NCI-H146 treated with DMSO at 0.1 percent for 48 hours (cell line): ENCODE results near the gene FN3KRP.
"Not testable (repeated sequence)": the region's sequence is repeated elsewhere in the genome, so short reads cannot be mapped to it uniquely, and the experiment has no call there.

ENCODE experiments used
- DNase-seq: peaks from one replicate; lab custom pipeline; 2025; ENCODE audit not compliant: unreplicated experiment; lab: John Stamatoyannopoulos, UW

The FN3KRP gene

DNA sequence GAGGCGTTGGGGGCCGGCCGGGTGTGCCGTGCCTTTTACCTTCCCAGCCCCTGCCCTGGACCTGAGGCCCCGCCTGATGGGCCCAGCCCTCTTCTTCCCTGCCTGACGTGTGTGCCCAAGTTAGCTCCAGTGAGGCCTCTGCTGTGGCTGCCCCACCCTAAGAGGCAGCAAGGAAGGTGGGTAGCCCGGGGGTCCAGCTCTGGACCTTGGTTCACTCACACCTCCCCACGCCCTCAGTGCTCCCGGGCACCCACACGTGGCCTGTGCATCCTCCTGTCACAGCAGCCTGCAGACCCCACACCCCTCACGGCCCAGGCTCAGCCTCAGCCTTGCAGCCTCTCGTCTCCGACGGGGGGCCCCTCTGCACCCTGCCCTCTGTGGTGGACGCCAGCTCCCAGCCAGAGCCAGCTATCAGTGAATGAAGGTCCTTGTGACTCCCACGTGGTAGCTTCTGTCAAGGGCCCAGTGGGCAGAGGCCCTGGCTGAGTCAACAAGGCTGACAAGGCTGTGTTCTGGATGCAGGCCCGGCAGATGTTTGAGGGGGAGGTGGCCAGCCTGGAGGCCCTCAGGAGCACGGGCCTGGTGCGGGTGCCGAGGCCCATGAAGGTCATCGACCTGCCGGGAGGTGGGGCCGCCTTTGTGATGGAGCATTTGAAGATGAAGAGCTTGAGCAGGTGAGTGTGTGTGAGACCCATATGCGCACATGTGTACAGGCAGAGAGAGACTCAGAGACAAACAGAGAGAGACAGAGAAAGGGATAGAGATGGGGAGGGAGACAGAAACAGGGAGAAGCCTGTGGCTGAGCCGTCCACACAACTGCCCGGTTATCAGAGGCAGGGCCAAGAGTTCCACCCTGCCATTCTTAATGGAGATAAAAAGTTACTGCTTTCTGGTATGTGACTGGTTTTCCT lies 21.7 kb downstream of the FN3KRP start:
- DNase-seq = no peak

DNA sequence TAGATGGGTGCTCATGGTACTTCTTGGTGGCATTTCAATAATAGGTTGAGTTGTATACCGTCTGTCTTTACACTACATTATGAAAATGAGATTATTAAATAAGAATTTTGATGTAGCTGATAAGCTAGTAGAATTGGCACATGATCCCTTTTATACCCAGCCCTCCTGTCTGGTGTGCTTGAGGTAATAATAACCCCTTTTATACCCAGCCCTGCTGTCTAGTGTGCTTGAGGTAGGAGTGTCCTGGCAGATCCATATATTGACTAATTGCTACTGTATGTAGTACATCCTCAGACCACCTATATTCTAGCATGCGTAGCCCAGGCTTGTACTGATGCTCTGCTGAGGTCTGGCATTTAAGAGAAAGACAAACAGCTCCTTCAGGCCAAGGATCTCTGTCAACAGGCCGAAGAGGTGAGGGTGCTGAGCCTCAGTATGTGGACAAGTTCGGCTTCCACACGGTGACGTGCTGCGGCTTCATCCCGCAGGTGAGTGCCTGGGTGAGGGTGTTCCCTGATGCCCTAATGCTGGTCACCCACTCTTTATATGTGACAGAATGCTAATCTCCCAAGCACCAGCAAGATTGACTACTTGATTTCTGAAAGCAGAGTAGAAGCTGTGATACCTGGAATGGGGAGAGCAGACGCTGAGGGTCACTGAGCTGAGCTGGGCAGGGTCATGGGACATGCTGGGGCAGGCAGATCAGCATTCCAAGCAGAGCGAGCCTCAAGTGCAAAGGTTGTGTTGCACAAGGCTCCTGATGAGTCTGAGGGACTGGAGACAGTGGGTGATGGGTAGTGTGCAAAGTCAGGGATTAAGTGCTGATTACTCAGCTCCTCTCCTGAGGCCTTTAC lies 24.6 kb downstream of the FN3KRP start:
- DNase-seq = no peak

DNA sequence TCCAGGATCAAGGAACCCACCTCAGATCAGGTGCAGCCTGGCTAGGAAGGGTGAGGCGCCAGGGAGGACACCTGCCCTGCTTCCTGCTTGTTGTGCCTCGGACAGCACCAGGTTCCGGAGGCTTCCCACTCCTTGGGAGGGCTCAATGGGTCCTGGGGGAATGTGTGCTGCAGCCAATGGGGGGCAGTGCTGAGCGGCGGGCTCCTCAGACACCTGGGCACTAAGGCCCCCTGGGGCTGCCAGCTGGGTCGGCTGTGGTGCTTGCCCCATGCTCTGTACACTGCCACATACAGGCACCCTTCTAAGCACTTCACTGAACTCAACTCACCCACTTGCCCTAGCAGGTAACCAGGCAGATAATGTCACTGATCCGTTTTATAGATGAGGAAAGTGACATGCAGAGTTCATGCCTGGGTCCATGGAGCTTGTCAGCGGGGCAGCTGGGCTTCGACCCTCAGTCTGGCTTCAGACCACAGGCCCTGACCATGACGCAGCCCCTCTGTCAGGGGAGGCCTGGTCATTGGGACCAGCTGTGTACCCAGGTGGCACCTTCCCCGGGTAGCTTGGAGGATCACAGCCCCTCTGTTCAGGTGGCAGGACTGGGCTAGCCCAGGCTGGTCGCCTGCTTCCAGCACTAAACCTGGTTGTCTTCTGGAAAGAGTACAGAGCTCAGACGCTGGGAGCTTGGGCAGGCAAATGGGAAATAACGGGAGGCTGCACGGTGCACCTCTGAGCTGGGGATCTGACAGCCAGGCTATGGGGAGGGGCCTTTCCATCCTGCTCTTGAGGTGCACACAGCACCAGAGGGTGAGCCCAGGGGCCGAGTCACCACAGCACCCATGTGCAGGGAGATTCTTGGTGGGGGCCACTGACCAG lies 27.1 kb downstream of the FN3KRP start:
- no peak for DNase-seq

DNA sequence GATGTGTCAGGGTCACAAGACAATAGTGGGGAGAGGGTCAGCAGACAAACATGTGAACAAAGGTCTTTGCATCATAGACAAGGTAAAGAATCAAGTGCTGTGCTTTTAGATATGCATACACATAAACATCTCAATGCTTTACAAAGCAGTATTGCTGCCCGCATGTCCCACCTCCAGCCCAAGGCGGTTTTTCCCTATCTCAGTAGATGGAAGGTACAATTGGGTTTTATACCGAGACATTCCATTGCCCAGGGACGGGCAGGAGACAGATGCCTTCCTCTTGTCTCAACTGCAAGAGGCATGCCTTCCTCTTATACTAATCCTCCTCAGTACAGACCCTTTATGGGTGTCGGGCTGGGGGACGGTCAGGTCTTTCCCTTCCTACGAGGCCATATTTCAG lies 28.2 kb downstream of the FN3KRP start:
- not testable (repeated sequence) for DNase-seq

DNA sequence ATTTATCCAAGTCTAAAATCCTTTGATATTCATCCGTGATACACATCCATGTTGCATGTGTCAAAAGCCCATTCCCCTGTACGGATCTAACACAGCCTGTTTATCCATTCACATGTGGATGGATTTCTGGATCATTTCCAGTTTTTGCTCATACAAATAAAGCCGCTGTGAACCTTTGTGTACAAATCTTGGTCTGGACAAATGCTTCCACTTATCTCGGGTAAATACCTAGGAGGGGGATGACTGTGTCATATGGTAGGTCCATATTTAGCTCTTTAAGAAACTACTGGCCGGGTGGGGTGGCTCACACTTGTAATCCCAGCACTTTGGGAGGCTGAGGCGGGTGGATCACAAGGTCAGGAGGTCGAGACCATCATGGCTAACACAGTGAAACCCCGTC lies 29.0 kb downstream of the FN3KRP start:
- DNase-seq = peak; percentile 21

DNA sequence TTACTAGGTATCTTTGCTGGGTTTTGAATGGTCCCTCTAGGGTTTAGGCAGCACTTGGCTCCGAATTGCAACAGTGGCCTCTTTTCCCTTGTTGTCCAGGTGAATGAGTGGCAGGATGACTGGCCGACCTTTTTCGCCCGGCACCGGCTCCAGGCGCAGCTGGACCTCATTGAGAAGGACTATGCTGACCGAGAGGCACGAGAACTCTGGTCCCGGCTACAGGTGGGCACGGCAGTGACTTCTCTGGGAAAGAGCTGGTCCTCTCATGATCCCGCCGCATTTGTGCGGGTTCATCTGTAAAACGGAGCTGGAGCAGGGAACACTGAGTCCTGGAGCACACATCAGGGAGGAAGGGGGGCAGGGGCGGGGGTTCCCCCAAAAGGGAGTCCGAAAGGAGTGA lies 32.2 kb downstream of the FN3KRP start:
- no peak for DNase-seq

DNA sequence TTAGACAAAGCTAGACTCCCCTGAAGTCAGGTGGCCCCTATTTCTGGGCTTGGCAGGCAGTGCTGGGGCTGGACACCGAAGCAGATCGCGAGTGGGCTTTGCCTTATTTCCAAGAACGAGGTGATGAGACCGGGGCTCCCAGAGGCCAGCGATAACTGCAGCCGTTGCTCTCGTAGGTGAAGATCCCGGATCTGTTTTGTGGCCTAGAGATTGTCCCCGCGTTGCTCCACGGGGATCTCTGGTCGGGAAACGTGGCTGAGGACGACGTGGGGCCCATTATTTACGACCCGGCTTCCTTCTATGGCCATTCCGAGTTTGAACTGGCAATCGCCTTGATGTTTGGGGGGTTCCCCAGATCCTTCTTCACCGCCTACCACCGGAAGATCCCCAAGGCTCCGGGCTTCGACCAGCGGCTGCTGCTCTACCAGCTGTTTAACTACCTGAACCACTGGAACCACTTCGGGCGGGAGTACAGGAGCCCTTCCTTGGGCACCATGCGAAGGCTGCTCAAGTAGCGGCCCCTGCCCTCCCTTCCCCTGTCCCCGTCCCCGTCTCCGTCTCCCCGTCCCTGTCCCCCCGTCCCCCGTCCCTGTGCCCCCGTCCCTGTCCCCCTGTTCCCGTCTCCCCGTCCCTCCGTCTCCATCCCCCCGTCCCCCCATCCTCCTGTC lies 33.9 kb downstream of the FN3KRP start:
- DNase-seq = no peak

DNA sequence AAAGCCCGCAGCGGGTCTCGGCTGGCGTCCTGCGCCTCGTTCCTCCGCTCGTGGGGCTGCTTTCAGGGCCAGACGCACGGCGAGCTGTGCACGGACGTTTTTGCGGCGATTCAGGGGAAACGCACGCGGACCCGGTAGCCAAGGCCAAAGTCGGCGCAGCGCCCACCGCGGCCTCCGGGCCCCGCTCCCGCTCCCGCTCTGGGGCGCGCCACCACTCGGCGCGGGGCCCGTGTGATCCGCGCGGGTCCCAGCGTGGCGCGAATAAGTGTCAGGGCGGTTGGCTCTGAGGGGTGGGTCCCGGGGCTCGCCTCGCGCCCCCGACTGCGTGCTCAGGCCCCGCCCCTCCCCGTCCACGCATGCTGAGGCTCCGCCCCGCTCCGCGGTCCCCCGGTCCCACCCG lies 34.7 kb downstream of the FN3KRP start:
- DNase-seq = peak; percentile 67

DNA sequence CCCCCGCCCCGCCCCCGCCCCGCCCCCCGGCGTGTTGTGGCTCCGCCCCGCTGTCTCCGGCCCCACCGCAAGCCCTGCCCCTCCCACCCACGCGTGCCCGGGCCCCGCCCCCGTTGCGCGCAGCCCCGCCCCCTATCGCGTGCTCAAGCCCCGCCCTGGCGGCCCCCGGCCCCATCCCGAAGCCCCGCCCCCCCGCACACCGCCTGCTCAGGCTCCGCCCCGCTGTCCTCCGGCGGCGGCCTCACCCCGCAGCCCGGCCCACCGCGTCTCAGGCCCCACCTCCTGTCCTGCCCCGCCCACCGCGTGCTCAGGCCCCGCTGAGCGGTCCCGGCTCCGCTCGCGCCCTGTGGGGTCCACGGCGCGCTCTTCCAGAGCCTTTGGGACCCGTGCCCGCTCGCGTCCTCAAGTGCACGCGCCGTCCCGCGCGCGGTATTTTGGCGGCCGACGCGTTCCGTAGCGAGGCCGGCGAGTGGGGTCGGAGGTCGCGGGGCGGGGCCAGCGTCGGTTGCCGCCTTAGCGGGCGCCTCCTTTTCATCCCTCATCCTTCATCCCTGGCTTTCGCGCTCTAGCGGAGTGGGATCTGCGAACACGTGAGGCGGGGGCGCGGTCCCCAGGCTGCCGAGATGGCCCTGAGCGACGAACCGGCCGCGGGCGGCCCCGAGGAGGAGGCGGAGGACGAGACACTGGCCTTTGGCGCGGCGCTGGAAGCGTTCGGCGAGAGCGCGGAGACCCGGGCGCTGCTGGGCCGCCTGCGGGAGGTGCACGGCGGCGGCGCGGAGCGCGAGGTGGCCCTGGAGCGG lies 35.3 kb downstream of the FN3KRP start, which contains the start of gene TBCD:
Gene TBCD, plus strand, starts transcription at position 495 of the 800 bp plus-strand sequence. Its CDS starts 129 bp downstream, at position 624.
- DNase-seq = peak; percentile 77

DNA sequence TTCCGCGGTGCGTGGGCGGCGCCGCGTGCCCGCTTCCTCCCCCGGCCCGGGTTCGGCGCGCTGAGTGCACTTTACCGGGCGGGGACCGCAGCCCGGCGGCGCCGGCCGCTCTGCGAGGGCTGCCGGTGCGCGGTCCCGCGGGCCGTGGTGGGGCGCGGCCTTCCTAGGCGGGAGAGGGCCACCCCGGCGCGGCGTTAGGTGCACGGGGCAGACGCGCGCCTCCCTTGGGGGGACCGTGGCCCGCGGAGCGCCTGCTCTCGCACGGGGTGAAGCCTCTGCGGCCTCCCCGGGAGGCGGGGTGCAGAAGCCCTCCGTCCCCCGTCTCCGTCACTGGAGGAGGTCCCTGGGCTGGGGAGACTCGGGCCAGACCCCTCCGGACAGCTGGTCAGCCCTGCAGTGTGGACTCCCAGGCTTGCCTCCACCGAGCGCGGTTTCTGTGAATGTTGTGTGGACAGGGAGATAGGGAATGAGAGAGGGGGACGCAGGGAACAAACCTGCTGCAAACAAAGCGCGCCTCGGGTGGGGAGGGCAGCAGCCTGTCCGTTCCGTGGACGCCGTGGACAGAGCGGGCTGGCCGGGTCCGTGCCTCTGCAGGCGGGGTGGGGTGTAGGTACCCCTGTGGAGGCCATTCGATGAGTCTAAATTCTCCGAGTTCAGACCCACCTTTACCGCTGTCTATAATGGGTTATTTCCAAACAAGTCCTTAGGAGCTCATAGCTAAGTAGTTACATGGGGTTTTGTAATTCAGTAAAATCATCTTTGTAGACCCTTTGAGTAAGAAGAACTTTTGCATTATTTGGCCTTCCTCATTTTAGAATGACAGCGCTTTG lies 36.1 kb downstream of the FN3KRP start:
- DNase-seq = no peak

DNA sequence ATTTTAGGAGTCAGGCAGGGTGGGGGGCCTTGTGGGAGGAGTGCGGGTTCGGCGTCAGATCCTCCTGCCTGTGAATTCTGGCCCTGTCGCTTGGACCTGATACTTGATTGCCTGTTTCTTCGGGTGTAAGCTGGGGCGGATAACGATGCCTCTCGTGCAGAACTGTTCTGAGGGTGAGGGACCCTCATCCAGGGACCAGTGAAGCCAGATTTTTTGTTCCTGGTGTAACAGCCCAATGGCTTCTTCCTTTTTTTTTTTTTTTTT lies 36.6 kb downstream of the FN3KRP start:
- no peak for DNase-seq

DNA sequence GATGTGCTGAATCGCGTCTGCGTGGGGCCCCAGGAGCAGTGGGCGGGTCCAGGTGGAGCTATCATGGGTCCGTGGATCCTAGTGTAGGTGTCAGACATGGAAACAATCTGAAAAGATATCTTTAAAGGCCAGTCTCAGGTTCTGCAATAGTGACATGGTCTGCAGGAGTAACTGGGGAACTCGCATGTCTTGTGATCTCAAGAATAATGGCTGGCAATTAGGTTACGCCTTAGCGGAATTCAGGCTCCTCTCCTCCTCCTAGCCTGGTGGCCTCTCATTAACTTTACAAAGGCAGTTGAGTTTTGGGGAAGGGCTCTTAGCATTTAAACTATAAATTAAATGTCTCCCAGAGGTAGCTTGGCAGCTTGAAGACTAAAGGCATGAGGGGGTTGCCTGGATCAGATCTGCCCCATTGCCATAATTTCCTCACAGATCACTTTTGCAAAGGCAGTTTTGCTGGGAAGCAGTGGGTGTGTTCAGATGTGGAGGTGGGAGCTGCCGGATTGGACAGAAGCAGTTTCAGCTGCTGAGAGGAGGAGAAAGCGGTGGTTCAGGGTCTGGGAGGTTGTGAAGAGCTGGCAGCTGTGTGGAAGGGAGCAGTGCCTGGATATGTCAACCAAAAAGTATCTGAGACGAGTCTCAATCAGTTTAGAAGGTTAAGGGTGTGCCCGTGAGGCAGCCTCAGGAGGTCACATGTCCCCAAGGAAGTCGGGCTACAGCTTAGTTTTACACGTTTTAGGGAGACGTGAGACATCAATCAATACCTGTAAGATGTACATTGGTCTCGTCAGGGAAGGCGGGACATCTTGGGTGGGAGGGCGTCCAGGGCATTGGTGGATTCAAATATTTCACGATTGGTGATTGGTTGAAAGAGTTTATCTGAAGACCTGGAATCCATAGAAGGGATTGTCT lies 38.0 kb downstream of the FN3KRP start:
- no peak for DNase-seq

DNA sequence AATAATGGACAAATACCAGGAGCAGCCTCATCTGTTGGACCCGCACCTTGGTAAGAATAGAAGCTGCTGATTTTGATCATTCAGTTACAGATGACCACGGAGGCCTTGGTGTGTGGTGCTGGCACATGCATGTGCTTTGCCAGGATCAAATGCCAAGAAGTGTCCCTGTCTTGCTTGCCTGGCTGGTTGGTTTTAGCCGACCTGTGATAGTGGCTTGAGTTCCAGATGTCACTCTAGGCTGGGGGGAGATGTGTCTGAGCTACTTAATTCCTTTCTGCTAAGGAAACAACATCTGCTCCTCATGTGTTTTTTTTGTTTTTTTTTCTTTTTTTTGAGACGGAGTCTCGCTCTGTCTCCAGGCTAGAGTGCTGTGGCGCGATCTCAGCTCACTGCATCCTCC lies 39.7 kb downstream of the FN3KRP start:
- no peak for DNase-seq

DNA sequence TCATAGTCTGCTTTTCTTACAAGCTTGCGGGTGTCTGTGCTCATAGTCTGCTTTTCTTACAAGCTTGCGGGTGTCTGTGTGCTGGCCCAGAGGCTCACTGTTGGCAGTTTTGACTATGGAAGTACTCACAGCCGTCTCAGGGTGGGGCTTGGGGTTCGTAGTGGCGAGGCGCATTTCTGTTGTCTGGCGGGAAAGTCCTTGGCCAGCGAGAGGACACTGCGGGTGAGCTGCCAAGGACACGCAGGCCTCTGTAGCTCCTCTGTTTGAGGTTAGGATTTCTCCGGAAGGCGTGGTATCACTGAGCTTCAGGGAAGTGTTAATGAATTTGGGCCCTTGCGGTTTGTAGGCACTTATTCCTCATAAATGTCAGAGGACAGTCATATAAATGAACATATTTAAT lies 48.9 kb downstream of the FN3KRP start:
- DNase-seq = no peak

DNA sequence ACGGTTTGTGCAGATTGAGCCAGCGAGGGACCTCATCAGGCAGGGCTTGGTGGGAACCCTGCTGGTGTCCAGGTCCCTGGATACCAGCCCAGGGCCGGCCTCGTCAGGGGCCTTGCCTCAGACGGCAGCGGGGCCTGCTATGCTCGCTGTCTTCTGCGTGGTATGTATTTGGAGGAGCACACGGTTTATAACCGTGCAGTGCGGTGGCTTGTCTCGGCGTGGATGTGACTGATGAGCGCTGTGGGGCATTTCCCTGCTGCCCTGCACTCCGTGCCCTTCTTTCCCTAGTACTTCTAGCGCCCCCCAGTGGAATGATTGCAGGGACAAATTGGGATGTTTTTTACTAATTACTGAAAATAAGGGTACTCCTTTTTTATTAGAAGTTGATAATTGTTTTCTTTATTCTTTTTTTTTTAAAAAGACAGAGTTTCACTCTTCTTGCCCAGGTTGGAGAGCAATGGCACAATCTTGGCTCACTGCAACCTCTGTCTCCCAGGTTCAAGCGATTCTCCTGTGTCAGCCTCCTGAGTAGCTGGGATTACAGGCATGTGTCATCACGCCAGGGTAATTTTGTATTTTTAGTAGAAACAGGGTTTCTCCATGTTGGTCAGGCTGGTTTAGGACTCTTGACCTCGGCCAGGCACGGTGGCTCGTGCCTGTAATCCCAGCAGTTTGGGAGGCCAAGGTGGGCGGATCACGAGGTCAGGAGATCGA lies 50.7 kb downstream of the FN3KRP start:
- no peak for DNase-seq

DNA sequence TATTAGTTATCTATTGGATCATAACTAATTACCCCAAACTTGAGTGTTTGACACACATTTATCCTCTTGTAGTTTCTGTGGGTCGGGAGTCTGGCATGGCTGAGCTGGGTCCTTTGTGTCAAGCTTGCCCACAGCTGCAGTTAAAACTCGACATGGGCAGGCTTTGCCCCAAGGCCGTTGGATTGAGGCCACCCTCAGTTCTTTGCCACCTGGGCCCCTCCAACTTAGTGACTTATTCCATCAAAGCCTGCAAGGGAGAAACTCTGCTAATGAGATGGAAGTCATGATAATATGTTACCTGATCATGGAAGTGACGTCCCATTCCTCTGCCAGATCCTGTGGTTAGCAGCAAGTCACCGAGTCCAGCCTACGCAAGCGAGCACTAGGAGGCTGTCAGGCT lies 52.5 kb downstream of the FN3KRP start:
- no peak for DNase-seq

DNA sequence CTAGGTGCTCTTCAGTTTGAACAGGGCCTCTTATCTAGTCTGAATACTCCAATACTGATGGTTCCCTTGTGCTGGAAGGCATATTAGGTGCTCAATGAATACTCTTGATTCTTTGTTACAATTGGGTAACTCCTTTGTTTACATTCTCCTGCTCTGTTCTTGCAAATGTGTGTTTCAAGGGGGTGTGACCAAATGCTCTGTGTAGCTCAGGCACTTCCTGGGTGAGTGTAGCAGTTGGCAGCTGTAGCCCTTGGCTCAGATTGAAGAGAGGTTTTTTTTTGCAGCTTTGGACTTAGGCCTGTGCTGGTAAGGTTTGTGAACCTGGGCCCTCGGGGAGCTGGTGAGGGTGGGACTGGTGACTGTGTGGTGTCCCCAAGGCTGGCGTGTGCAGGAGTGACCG lies 55.5 kb downstream of the FN3KRP start:
- no peak for DNase-seq
